RWPE2 (cell line): ENCODE results near the gene RNF123.

Experiments used
- ATAC-seq: fragments of 200-7000 bp; cut with Tn5 transposase; 3 replicates; pipeline ENCODE4 v1.9.1; 2021; ENCODE audit warnings: low read depth
- DNase-seq: peaks from one replicate; pipeline ENCODE4 v3.0.0-alpha.2; 2020; ENCODE audit warnings: low spot score
- H3K27ac ChIP-seq: fragments of 450-650 bp; 2 replicates; pipeline ENCODE4 v1.5.1; 2017; ENCODE audit warnings: mild to moderate bottlenecking; ENCODE audit not compliant: poor library complexity, severe bottlenecking
- H3K27me3 ChIP-seq: fragments of 250-450 bp; sonication (Bioruptor Pico); 2 replicates; pipeline ENCODE4 v1.5.1; 2021; ENCODE audit warnings: mild to moderate bottlenecking, moderate library complexity; ENCODE audit not compliant: insufficient read depth, poor library complexity, severe bottlenecking
- H3K36me3 ChIP-seq: fragments of 250-450 bp; sonication (Bioruptor Pico); 2 replicates; pipeline ENCODE4 v1.5.1; 2020; ENCODE audit warnings: low read depth, mild to moderate bottlenecking, moderate library complexity
- H3K4me1 ChIP-seq: fragments of 250-450 bp; sonication (Bioruptor Pico); 2 replicates; pipeline ENCODE4 v1.5.1; 2021; ENCODE audit warnings: mild to moderate bottlenecking, moderate library complexity; ENCODE audit not compliant: insufficient read depth, poor library complexity, severe bottlenecking
- H3K4me3 ChIP-seq: fragments of 250-450 bp; sonication (Bioruptor Pico); 2 replicates; pipeline ENCODE4 v1.5.1; 2021; ENCODE audit warnings: mild to moderate bottlenecking, moderate library complexity; ENCODE audit not compliant: severe bottlenecking
- H3K9me3 ChIP-seq: fragments of 250-450 bp; sonication (Bioruptor Pico); 2 replicates; pipeline ENCODE4 v1.5.1; 2021; ENCODE audit warnings: mild to moderate bottlenecking, moderate library complexity; ENCODE audit not compliant: severe bottlenecking
- CTCF ChIP-seq: fragments of 450-650 bp; IDR thresholded peaks from one replicate; pipeline ENCODE4 v1.5.1; 2017; ENCODE audit warnings: mild to moderate bottlenecking, moderate library complexity; ENCODE audit not compliant: poor library complexity, severe bottlenecking

RNF123 gene

GRCh38 chr3:49671291-49672288 lies 17.8 kb upstream of the RNF123 start:
- H3K4me3 ChIP-seq = no peak overlapping the region
- H3K27me3 ChIP-seq = no peaks in the 10 kb centered on the region
- no peaks in the 10 kb centered on the region for H3K9me3 ChIP-seq
- H3K27ac ChIP-seq = peak overlapping the region; percentile 79
- H3K36me3 ChIP-seq = peaks cover 16% of the 10 kb centered on the region
- DNase-seq = no peak
- peak; percentile 88 for TF ChIP-seq CTCF
- H3K4me1 ChIP-seq = peaks cover 16% of the 10 kb centered on the region
- peak; percentile 30 for ATAC-seq

DNA sequence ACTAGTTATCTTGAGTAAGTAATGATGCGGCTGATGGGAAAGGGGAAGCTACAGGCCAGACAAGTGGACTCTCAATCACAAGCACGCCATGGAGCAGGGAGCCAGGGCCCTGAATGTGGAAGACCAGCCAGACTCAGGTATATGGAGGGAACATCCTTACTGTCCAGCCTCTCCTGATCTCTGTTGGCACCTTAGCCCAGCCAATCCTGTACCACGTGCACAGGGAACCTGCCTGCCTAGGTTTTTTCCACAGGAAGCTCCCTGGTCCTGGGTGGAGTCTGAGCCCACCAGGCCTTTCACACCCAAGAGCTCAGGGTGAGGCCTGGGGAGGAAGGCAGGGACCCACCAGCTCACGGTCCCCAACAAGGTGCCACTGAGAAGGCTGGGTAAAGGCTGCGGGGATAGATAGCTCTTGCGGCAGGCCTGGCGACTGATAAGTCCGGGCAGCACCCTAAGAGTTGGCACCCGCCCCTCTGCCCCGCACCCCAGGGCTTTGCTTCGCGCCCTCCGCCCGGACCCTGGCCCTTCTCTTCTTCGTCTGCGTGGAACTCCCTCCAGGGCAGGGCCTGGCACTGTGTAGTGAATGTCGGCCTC lies 16.1 kb upstream of the RNF123 start:
- Histone ChIP-seq H3K36me3 (peaks cover 33% of the 10 kb centered on the region), H3K4me3 (peak overlapping the region; percentile 73), H3K4me1 (peaks cover 9% of the 10 kb centered on the region), H3K9me3 (no peaks in the 10 kb centered on the region), H3K27ac (peak overlapping the region; percentile 79), H3K27me3 (no peaks in the 10 kb centered on the region)
- ATAC-seq (no peak), DNase-seq (no peak)
- TF ChIP-seq CTCF = no peak

- H3K4me1 ChIP-seq = peaks cover 4% of the 10 kb centered on the region
- H3K27me3 ChIP-seq = no peaks in the 10 kb centered on the region
- TF ChIP-seq CTCF = no peak
- peak within 1 kb of the TSS; percentile 73 for H3K4me3 ChIP-seq
- DNase-seq (peak; percentile 99), ATAC-seq (peak; percentile 86)
- peak within 1 kb of the TSS; percentile 79 for H3K27ac ChIP-seq
- H3K36me3 ChIP-seq = peaks cover 39% of the 10 kb centered on the region
- no peaks in the 10 kb centered on the region for H3K9me3 ChIP-seq
Measured at GRCh38 chr3:49673715-49674496, 15.5 kb upstream of the RNF123 start, which contains the start of gene APEH. Gene APEH (plus strand): TSS chr3:49674351. CDS start chr3:49674402, 51 bp downstream.

GRCh38 chr3:49674497-49674983 lies 14.8 kb upstream of the RNF123 start:
- peaks cover 46% of the 10 kb centered on the region for H3K36me3 ChIP-seq
- DNase-seq = no peak

More at GRCh38 chr3:49674497-49674983, 14.8 kb upstream of the RNF123 start:
- Histone ChIP-seq H3K27me3 (no peaks in the 10 kb centered on the region), H3K9me3 (no peaks in the 10 kb centered on the region), H3K4me3 (peak overlapping the region; percentile 73), H3K4me1 (no peaks in the 10 kb centered on the region), H3K27ac (peak overlapping the region; percentile 79)
- ATAC-seq = peak; percentile 11
- no peak for TF ChIP-seq CTCF
